HCT116 (cell line): ENCODE results near the gene CLIP2. TPM values are rescaled to one million over a fixed set of nuclear protein-coding genes. Genes with fewer than 3 reads are reported as not detected.
"Not testable (repeated sequence)": the region's sequence is repeated elsewhere in the genome, so short reads cannot be mapped to it uniquely, and the experiment has no call there.

Experiments
- ATAC-seq: fragments of 200-7000 bp; cut with Tn5 transposase; 2 replicates; pipeline ENCODE4 v1.9.1; 2020; ENCODE audit warnings: mild to moderate bottlenecking, moderate library complexity
- BruUV-seq: library from RNA; stranded (reverse); fragments of 400-500 nt; replicated peaks from 2 replicates; lab custom pipeline; 2021; lab: Mats Ljungman, UMichigan
- CTCF ChIA-PET: fragments of 300-600 bp; sonication (Branson Sonifier 250); formaldehyde crosslinking; loops from one replicate; lab custom pipeline; 2021; ENCODE audit warnings: antibody characterized with exemption; lab: Charles Lee
- POLR2A ChIA-PET: fragments of 300-600, 350-600 bp; sonication (Branson Sonifier 250); formaldehyde crosslinking; loops from one replicate; lab custom pipeline; 2021; ENCODE audit warnings: antibody characterized with exemption; lab: Charles Lee
- RAD21 ChIA-PET, 2 experiments: fragments of 300-600 bp; sonication (Branson Sonifier 250); formaldehyde crosslinking; loops; one replicate each; lab custom pipeline; 2023; ENCODE audit warnings: low total read pairs in 2 of 2; ENCODE audit not compliant: uncharacterized antibody in 2 of 2, unreplicated experiment in 2 of 2, low non-redundant PET in 1 of 2; lab: Charles Lee
- DNase-seq: peaks from one replicate; pipeline ENCODE4 v3.0.0-alpha.2; 2010; ENCODE audit warnings: low read depth, low spot score
- H2AFZ ChIP-seq: fragments of 200-600 bp; shearing (Covaris generic), sonication (generic); 2 replicates; pipeline ENCODE4 v1.6.1; 2017; ENCODE audit warnings: low read depth, mixed run types, mixed read lengths, antibody characterized with exemption, low read length; ENCODE audit not compliant: poor library complexity, severe bottlenecking
- H3K27ac ChIP-seq: 2 replicates; pipeline ENCODE4 v1.5.1; 2012; ENCODE audit warnings: low read depth, low read length
- H3K27me3 ChIP-seq: fragments of 200-600 bp; sonication (generic); 2 replicates; pipeline ENCODE4 v1.6.1; 2016; ENCODE audit warnings: mixed run types, low read length, mixed read lengths; ENCODE audit not compliant: insufficient read depth
- H3K36me3 ChIP-seq, 2 experiments: fragments of 200-500 bp in 1 of 2; fragments of 200-600 bp in 1 of 2; sonication (Bioruptor generic) in 1 of 2; sonication (generic) in 1 of 2; 2 replicates each; pipeline versions ENCODE4 v1.5.1 to v1.6.1; 2014 to 2016; ENCODE audit warnings: low read length in 2 of 2, inconsistent platforms in 1 of 2, mixed read lengths in 1 of 2, mixed run types in 1 of 2; ENCODE audit not compliant: insufficient read depth in 2 of 2, control insufficient read depth in 1 of 2
- H3K4me1 ChIP-seq, 2 experiments: fragments of 200-600 bp in 1 of 2; sonication (generic) in 1 of 2; 2 replicates each; pipeline versions ENCODE4 v1.5.1 to v1.6.1; 2012 to 2017; ENCODE audit warnings: low read length in 2 of 2, inconsistent platforms in 1 of 2, mild to moderate bottlenecking in 1 of 2, mixed read lengths in 1 of 2, mixed run types in 1 of 2, moderate library complexity in 1 of 2; ENCODE audit not compliant: insufficient read depth in 2 of 2, control insufficient read depth in 1 of 2
- H3K4me2 ChIP-seq: fragments of 200-600 bp; sonication (generic); 2 replicates; pipeline ENCODE4 v1.6.1; 2017; ENCODE audit warnings: mixed run types, low read length, mixed read lengths
- H3K4me3 ChIP-seq, 2 experiments: fragments of 200-600 bp in 1 of 2; sonication (generic) in 1 of 2; replicated peaks in 1 of 2; 2 replicates each; pipeline ENCODE4 v1.5.1; 2011 to 2016; ENCODE audit warnings: low read length in 2 of 2, control low read depth in 1 of 2, low read depth in 1 of 2, mild to moderate bottlenecking in 1 of 2, mixed read lengths in 1 of 2, mixed run types in 1 of 2
- H3K79me2 ChIP-seq: fragments of 200-600 bp; sonication (generic); 2 replicates; pipeline ENCODE4 v1.6.1; 2017; ENCODE audit warnings: mild to moderate bottlenecking, mixed run types, low read length, moderate library complexity, mixed read lengths; ENCODE audit not compliant: insufficient read depth
- H3K9ac ChIP-seq: fragments of 200-600 bp; sonication (generic); 2 replicates; pipeline ENCODE4 v1.6.1; 2016; ENCODE audit warnings: low read length, mixed read lengths
- H3K9me2 ChIP-seq: fragments of 200-600 bp; sonication (generic), shearing (Covaris generic); 2 replicates; pipeline ENCODE4 v1.6.1; 2017; ENCODE audit warnings: mixed run types, mild to moderate bottlenecking, moderate library complexity; ENCODE audit not compliant: insufficient read depth
- H3K9me3 ChIP-seq, 2 experiments: fragments of 200-500 bp in 1 of 2; fragments of 200-600 bp in 1 of 2; sonication (Bioruptor generic) in 1 of 2; sonication (generic) in 1 of 2; 2 replicates each; pipeline ENCODE4 v1.6.1; 2014 to 2017; ENCODE audit warnings: low read length in 2 of 2, mixed read lengths in 2 of 2, inconsistent platforms in 1 of 2, low read depth in 1 of 2, mild to moderate bottlenecking in 1 of 2, mixed run types in 1 of 2, moderate library complexity in 1 of 2; ENCODE audit not compliant: control insufficient read depth in 1 of 2, insufficient read depth in 1 of 2
- H4K20me1 ChIP-seq: fragments of 200-600 bp; sonication (generic), shearing (Covaris generic); 2 replicates; pipeline ENCODE4 v1.6.1; 2017; ENCODE audit warnings: mixed run types, mild to moderate bottlenecking, moderate library complexity; ENCODE audit not compliant: insufficient read depth
- EZH2phosphoT487 ChIP-seq: fragments of 200-600 bp; IDR thresholded peaks from 2 replicates; pipeline ENCODE4 v1.6.1; 2018; ENCODE audit warnings: antibody characterized with exemption, borderline replicate concordance
- FOSL1 ChIP-seq: IDR thresholded peaks from 2 replicates; pipeline ENCODE4 v1.6.1; 2012; ENCODE audit warnings: low read depth
- RAD21 ChIP-seq: IDR thresholded peaks from 2 replicates; pipeline ENCODE4 v1.6.1; 2012; ENCODE audit warnings: low read depth, mild to moderate bottlenecking
- intact Hi-C: fragments of 100-400 bp; cut with micrococcal nuclease; formaldehyde crosslinking; loops from 2 replicates; pipeline ENCODE4 v1.10.0; 2022
- total RNA-seq: library from RNA; stranded (reverse); gene quantifications from one replicate; pipeline ENCODE4 v1.2.1, GENCODE V29; 2021; ENCODE audit not compliant: unreplicated experiment
- TF ChIP-seq, protein P1 (sequence below), 3 experiments: fragments of 200-600 bp in 1 of 3; sonication (generic) in 1 of 3; IDR thresholded peaks in 2 of 3; conservative IDR thresholded peaks in 1 of 3; 2 replicates each; pipeline ENCODE4 v1.5.1; 2012 to 2017; ENCODE audit warnings: low read depth in 2 of 3, low read length in 2 of 3, antibody characterized with exemption in 1 of 3, borderline replicate concordance in 1 of 3, control low read depth in 1 of 3, mild to moderate bottlenecking in 1 of 3, mixed read lengths in 1 of 3, mixed run types in 1 of 3, moderate library complexity in 1 of 3; ENCODE audit not compliant: insufficient read depth in 1 of 3
- TF ChIP-seq, protein P2 (sequence below): IDR thresholded peaks from 2 replicates; pipeline ENCODE4 v1.6.1; 2012

Gene CLIP2
- total RNA-seq, 1 experiment from 2014 or later: 40.1 TPM

DNA sequence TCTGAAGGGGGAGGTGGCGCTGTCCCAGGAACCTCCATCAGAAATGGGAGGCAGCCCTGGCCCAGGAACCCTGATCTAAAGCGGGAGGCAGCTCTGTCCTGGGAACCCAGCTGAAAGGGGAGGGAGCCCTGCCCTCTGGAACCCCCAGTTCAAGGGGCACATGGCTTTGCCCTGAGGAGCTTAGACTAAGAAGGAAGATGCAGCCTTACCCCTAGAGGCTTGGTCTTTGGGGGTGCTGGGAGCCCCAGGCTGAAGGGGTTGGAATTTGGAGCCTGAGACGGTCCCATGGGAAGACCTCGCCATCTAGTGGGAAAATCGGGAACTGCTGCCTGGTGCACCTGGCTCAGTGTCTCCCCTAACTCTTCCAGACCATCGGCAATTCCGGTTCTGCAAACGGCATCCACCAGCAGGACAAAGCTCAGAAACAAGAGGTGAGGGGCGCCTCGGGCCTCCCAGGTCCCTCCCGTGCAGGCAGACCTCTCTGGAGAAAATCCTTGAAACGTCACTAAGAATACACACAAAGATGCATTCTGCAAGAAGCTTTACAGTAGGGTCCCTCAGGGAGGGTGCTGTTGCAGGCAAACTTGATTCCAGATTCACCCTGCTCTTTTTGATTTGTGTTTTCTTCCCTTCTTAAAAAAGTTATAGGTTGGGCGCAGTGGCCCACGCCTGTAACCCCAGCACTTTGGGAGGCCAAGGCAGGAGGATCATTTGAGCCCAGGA lies 112.1 kb downstream of the CLIP2 start:
- intact Hi-C loops: loop anchor here (1.0 to 5.0 kb wide), 3 partner anchors 195 to 535 kb away; no protein-coding TSS in a partner anchor
- H3K9me3 ChIP-seq: no peaks in the 10 kb centered on the region
- TF ChIP-seq EZH2phosphoT487 (no peak), RAD21 (peak; percentile 93), FOSL1 (no peak)
- TF ChIP-seq, protein P1, sequence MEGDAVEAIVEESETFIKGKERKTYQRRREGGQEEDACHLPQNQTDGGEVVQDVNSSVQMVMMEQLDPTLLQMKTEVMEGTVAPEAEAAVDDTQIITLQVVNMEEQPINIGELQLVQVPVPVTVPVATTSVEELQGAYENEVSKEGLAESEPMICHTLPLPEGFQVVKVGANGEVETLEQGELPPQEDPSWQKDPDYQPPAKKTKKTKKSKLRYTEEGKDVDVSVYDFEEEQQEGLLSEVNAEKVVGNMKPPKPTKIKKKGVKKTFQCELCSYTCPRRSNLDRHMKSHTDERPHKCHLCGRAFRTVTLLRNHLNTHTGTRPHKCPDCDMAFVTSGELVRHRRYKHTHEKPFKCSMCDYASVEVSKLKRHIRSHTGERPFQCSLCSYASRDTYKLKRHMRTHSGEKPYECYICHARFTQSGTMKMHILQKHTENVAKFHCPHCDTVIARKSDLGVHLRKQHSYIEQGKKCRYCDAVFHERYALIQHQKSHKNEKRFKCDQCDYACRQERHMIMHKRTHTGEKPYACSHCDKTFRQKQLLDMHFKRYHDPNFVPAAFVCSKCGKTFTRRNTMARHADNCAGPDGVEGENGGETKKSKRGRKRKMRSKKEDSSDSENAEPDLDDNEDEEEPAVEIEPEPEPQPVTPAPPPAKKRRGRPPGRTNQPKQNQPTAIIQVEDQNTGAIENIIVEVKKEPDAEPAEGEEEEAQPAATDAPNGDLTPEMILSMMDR (IDR thresholded peaks at IDR 0.05 in 2 of 3, conservative IDR thresholded peaks at IDR 0.05 in 1 of 3; ENCODE audit: borderline replicate concordance in 1 of 3, insufficient read depth in 1 of 3, low read depth in 2 of 3, low read length in 2 of 3): peak; percentile 85 to 99 (median 97)
- TF ChIP-seq, protein P2, sequence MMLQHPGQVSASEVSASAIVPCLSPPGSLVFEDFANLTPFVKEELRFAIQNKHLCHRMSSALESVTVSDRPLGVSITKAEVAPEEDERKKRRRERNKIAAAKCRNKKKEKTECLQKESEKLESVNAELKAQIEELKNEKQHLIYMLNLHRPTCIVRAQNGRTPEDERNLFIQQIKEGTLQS: no peak
- TF ChIP-seq, all 23 proteins: peak for 2

DNA sequence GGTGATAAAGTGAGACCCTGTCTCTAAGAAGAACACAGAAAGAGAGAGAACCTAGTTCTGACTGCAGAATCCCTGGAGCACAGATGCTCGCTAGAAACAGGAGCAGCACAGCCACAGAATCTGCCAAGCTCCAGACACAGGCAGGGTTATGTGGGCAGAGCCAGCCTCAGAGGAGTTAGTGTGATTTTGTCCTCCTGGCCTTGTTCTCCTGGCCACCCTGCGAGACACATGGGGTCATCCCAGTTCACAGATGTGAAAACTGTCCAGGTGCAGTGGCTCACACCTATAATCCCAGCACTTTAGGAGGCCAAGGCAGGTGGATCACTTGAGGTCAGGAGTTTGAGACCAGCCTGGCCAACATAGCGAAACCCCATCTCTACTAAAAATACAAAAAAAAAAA lies 113.5 kb downstream of the CLIP2 start:
- H3K36me3 ChIP-seq, H3K4me2 ChIP-seq, H2AFZ ChIP-seq, H3K4me3 ChIP-seq, H3K9me2 ChIP-seq, H4K20me1 ChIP-seq, H3K9me3 ChIP-seq, ATAC-seq, H3K27ac ChIP-seq, H3K79me2 ChIP-seq, POLR2A ChIA-PET, DNase-seq, BruUV-seq, H3K27me3 ChIP-seq, H3K9ac ChIP-seq: not testable (repeated sequence)
- intact Hi-C loops: loop anchor here (5.0 kb wide), 1 partner anchor 335 kb away; no protein-coding TSS in a partner anchor
- ChIA-PET RAD21 (interaction anchor here in 1 of 2 experiments (1.5 kb wide), 1 partner anchor 351 kb away, joined by 3 read pairs; no protein-coding TSS in a partner anchor), CTCF (interaction anchor here (0.6 to 3.8 kb wide), 3 partner anchors 127 to 335 kb away, joined by 3 to 79 read pairs (median 19); no protein-coding TSS in a partner anchor)
- peaks cover 0 to 13% of the 10 kb centered on the region in 2 experiments; a peak in 1 of 4 replicates for H3K4me1 ChIP-seq

More for the DNA sequence above, 112.1 kb downstream of the CLIP2 start:
- peak overlapping the region; percentile 37 for H3K27ac ChIP-seq
- no peaks in the 10 kb centered on the region for H3K27me3 ChIP-seq
- H3K79me2 ChIP-seq: no peaks in the 10 kb centered on the region
- H3K4me3 ChIP-seq: no peak overlapping the region
- ATAC-seq: peak; percentile 78
- no peaks in the 10 kb centered on the region for H4K20me1 ChIP-seq
- POLR2A ChIA-PET: interaction anchor here (0.9 to 1.4 kb wide), 3 partner anchors 18 to 195 kb away, joined by 3 to 5 read pairs (median 4); partner anchors contain the start of gene LAT2
- CTCF ChIA-PET: interaction anchor here (0.6 to 3.8 kb wide), 24 partner anchors 9 to 374 kb away, joined by 3 to 79 read pairs (median 4); partner anchors contain the start of gene LAT2
- H3K9ac ChIP-seq: no peak overlapping the region
- RAD21 ChIA-PET: interaction anchor here (0.5 to 2.0 kb wide), 9 partner anchors 126 to 537 kb away, joined by 3 to 19 read pairs (median 4); no protein-coding TSS in a partner anchor
- H3K36me3 ChIP-seq: peaks cover 5 to 12% of the 10 kb centered on the region in 2 experiments; a peak in 3 of 4 replicates
- no peak overlapping the region for H3K4me2 ChIP-seq
- no TSS peak for BruUV-seq
- H2AFZ ChIP-seq: no peak overlapping the region
- peak; percentile 28 for DNase-seq
- H3K4me1 ChIP-seq: peaks cover 0 to 13% of the 10 kb centered on the region in 2 experiments; a peak in 1 of 4 replicates
- H3K9me2 ChIP-seq: no peaks in the 10 kb centered on the region
